Colon (tissue), 2 donors: ENCODE results near the gene SH2D3C.

Source experiments
- FAIRE-seq: peaks from 2 replicates; lab custom pipeline; 2012; peaks lifted over from hg19 to GRCh38; lab: Jason Lieb, UNC
- donor health status: control.
- donor health status: control.

SH2D3C gene

GRCh38 chr9:127778280-127779135 is at the start of gene SH2D3C:
Gene SH2D3C (minus strand): TSS chr9:127778666. CDS start chr9:127778627, 39 bp downstream.
- FAIRE-seq: no peak

GRCh38 chr9:127826253-127826913 is 47.9 kb upstream of the SH2D3C start:
- no peak for FAIRE-seq

GRCh38 chr9:127825319-127826051 is 47.0 kb upstream of the SH2D3C start:
- FAIRE-seq: no peak

GRCh38 chr9:127822108-127822507 is 43.6 kb upstream of the SH2D3C start:
- no peak for FAIRE-seq

- no peak for FAIRE-seq
Observed at GRCh38 chr9:127818574-127818973, 40.1 kb upstream of the SH2D3C start.

GRCh38 chr9:127817881-127818434 is 39.5 kb upstream of the SH2D3C start:
- FAIRE-seq: no peak

- FAIRE-seq: no peak
Observed at GRCh38 chr9:127816728-127817127, 38.3 kb upstream of the SH2D3C start.

GRCh38 chr9:127816362-127816725 is 37.9 kb upstream of the SH2D3C start:
- FAIRE-seq: no peak

GRCh38 chr9:127815512-127816361 is 37.3 kb upstream of the SH2D3C start:
- FAIRE-seq: no peak

GRCh38 chr9:127814619-127815511 is 36.4 kb upstream of the SH2D3C start:
- FAIRE-seq: no peak

GRCh38 chr9:127813686-127814226 is 35.3 kb upstream of the SH2D3C start:
- no peak for FAIRE-seq

- no peak for FAIRE-seq
Observed at GRCh38 chr9:127812936-127813675, 34.6 kb upstream of the SH2D3C start.

- no peak for FAIRE-seq
Observed at GRCh38 chr9:127812011-127812410, 33.5 kb upstream of the SH2D3C start.

GRCh38 chr9:127810378-127811187 is 32.1 kb upstream of the SH2D3C start:
- FAIRE-seq: no peak

- no peak for FAIRE-seq
Observed at GRCh38 chr9:127809540-127810377, 31.3 kb upstream of the SH2D3C start.

GRCh38 chr9:127809002-127809539 is 30.6 kb upstream of the SH2D3C start:
- FAIRE-seq: no peak

- FAIRE-seq: no peak
Observed at GRCh38 chr9:127808347-127809001, 30.0 kb upstream of the SH2D3C start.
